ENCODE measurements around the gene RELCH. TPM values are rescaled to one million over a fixed set of nuclear protein-coding genes. Genes with fewer than 3 reads are reported as not detected.

Gene RELCH
- total RNA-seq, 2 experiments from 2014 or later = 19.3 to 20.0 TPM

Other genes with a start within 250 kb of the RELCH start
- gene PIGN, start 199 bp upstream of the RELCH start, total RNA-seq = 10 to 100 TPM; 23.0 to 24.8 TPM
- gene TNFRSF11A, start 138.1 kb downstream of the RELCH start, total RNA-seq = 1 to 10 TPM; 1.4 to 1.6 TPM

Measured in activated CD8-positive, alpha-beta memory T cell treated with anti-CD3 and anti-CD28 coated beads for 36 hours (primary cell).